Endothelial cell of umbilical vein (primary cell): ENCODE measurements around the gene HOXD3. TPM values are rescaled to one million over a fixed set of nuclear protein-coding genes. Genes with fewer than 3 reads are reported as not detected.

Experiments
- BruUV-seq: library from RNA; stranded (reverse); fragments of 400-500 nt; replicated peaks from 2 replicates; lab custom pipeline; 2021; lab: Mats Ljungman, UMichigan
- CTCF ChIA-PET: fragments of 300-600, 350-600 bp; sonication (Branson Sonifier 250); formaldehyde crosslinking; loops from one replicate; lab custom pipeline; 2021; ENCODE audit warnings: antibody characterized with exemption, inconsistent platforms; lab: Charles Lee
- POLR2A ChIA-PET: fragments of 300-600, 350-600 bp; sonication (Branson Sonifier 250); formaldehyde crosslinking; loops from one replicate; lab custom pipeline; 2021; ENCODE audit warnings: antibody characterized with exemption, inconsistent platforms; lab: Charles Lee
- DNase-seq: peaks from one replicate; pipeline ENCODE4 v3.0.0-alpha.2; 2011; ENCODE audit warnings: low read depth, low spot score
- FAIRE-seq: peaks from 2 replicates; lab custom pipeline; 2011; peaks lifted over from hg19 to GRCh38; lab: Jason Lieb, UNC
- H2AFZ ChIP-seq: 2 replicates; pipeline ENCODE4 v1.6.0; 2012; ENCODE audit warnings: low read depth, low read length, control low read depth, inconsistent platforms
- H3K27ac ChIP-seq: 2 replicates; pipeline ENCODE4 v1.5.1; 2011; ENCODE audit warnings: low read depth, mild to moderate bottlenecking, control low read depth, low read length, moderate library complexity; ENCODE audit not compliant: insufficient read depth
- H3K27me3 ChIP-seq, 2 experiments: 2 replicates each; pipeline versions ENCODE4 v1.6.0 to v1.6.1; 2011; ENCODE audit warnings: low read length in 2 of 2, mixed read lengths in 1 of 2; ENCODE audit not compliant: control insufficient read depth in 2 of 2, insufficient read depth in 2 of 2
- H3K36me3 ChIP-seq, 2 experiments: 2 replicates in 1 of 2; 3 replicates in 1 of 2; pipeline ENCODE4 v1.5.1; 2011; ENCODE audit warnings: low read length in 2 of 2, mild to moderate bottlenecking in 1 of 2, moderate library complexity in 1 of 2; ENCODE audit not compliant: control insufficient read depth in 2 of 2, insufficient read depth in 2 of 2; ENCODE audit errors: extremely low read depth in 1 of 2
- H3K4me1 ChIP-seq: 3 replicates; pipeline ENCODE4 v1.5.1; 2011; ENCODE audit warnings: mild to moderate bottlenecking, low read length; ENCODE audit not compliant: control insufficient read depth, insufficient read depth; ENCODE audit errors: extremely low read depth
- H3K4me2 ChIP-seq: 2 replicates; pipeline ENCODE4 v1.6.1; 2011; ENCODE audit warnings: low read length, control low read depth, mixed read lengths; ENCODE audit not compliant: insufficient read depth
- H3K4me3 ChIP-seq, 3 experiments: fragments of 200-600 bp in 1 of 3; sonication (generic), shearing (Covaris generic) in 1 of 3; replicated peaks in 1 of 3; 2 replicates each; pipeline ENCODE4 v1.5.1; 2011 to 2016; ENCODE audit warnings: control low read depth in 3 of 3, low read length in 3 of 3, mild to moderate bottlenecking in 2 of 3, inconsistent platforms in 1 of 3, low read depth in 1 of 3, moderate library complexity in 1 of 3; ENCODE audit not compliant: insufficient read depth in 1 of 3
- H3K79me2 ChIP-seq: 2 replicates; pipeline ENCODE4 v1.6.0; 2012; ENCODE audit warnings: low read length, inconsistent platforms; ENCODE audit not compliant: control insufficient read depth, insufficient read depth
- H3K9ac ChIP-seq: replicated peaks from 2 replicates; pipeline ENCODE3; 2011; ENCODE audit warnings: low read length, control low read depth; ENCODE audit not compliant: insufficient read depth; ENCODE audit errors: extremely low read depth
- H3K9me1 ChIP-seq: replicated peaks from 3 replicates; pipeline ENCODE4 v1.6.0; 2011; ENCODE audit warnings: mild to moderate bottlenecking, low read length; ENCODE audit not compliant: control insufficient read depth, insufficient read depth; ENCODE audit errors: extremely low read depth
- H3K9me3 ChIP-seq: replicated peaks from 2 replicates; pipeline ENCODE4 v1.5.1; 2012; ENCODE audit warnings: low read length, inconsistent platforms; ENCODE audit not compliant: control insufficient read depth, insufficient read depth
- H4K20me1 ChIP-seq: replicated peaks from 2 replicates; pipeline ENCODE3; 2011; ENCODE audit warnings: mild to moderate bottlenecking, low read length; ENCODE audit not compliant: control insufficient read depth, insufficient read depth; ENCODE audit errors: extremely low read depth
- EZH2 ChIP-seq: IDR thresholded peaks from 2 replicates; pipeline ENCODE4 v1.6.1; 2012; ENCODE audit warnings: borderline replicate concordance, low read depth, mild to moderate bottlenecking, moderate library complexity, low read length, inconsistent platforms; ENCODE audit not compliant: severe bottlenecking
- FOS ChIP-seq: IDR thresholded peaks from 2 replicates; pipeline ENCODE4 v1.6.1; 2011; ENCODE audit warnings: mild to moderate bottlenecking, low read length, moderate library complexity, borderline replicate concordance; ENCODE audit not compliant: insufficient read depth
- GATA2 ChIP-seq: IDR thresholded peaks from 2 replicates; pipeline ENCODE4 v1.7.0; 2011; ENCODE audit warnings: low read depth, mild to moderate bottlenecking, moderate library complexity, mixed read lengths, low read length; ENCODE audit not compliant: insufficient read length, insufficient read depth
- JUN ChIP-seq: IDR thresholded peaks from 2 replicates; pipeline ENCODE4 v1.6.1; 2011; ENCODE audit warnings: borderline replicate concordance, low read depth; ENCODE audit not compliant: insufficient read length, insufficient read depth
- MYC ChIP-seq: IDR thresholded peaks from one replicate; pipeline ENCODE4 v1.6.1; 2011; ENCODE audit warnings: mild to moderate bottlenecking, low read depth, low read length
- POLR2A ChIP-seq: IDR thresholded peaks from 2 replicates; pipeline ENCODE4 v1.6.1; 2012; ENCODE audit warnings: low read depth, mild to moderate bottlenecking, control low read depth, low read length
- POLR2AphosphoS5 ChIP-seq: IDR thresholded peaks from 2 replicates; pipeline ENCODE4 v1.6.1; 2012; ENCODE audit warnings: low read depth, mild to moderate bottlenecking, control low read depth, low read length, moderate library complexity; ENCODE audit not compliant: insufficient read depth
- dilution Hi-C: fragments of 300-500 bp; cut with MboI; formaldehyde crosslinking; loops from one replicate; pipeline ENCODE4 v1.15.0; 2019; ENCODE audit warnings: low sequenced_read_pairs; ENCODE audit not compliant: extremely low pct_ligation_motif_present
- intact Hi-C: fragments of 100-400 bp; cut with micrococcal nuclease; formaldehyde crosslinking; loops from one replicate; pipeline ENCODE4 v1.10.0; 2022
- polyA plus RNA-seq, 4 experiments: library from polyadenylated mRNA; depleted of rRNA in 3 of 4; stranded (reverse) in 3 of 4; unstranded in 1 of 4; fragments of >200 nt; gene quantifications; 2 replicates each; pipeline versions ENCODE4 v1.2.1 to v1.2.3, GENCODE V29; 2011 to 2012; ENCODE audit warnings: missing spikeins in 1 of 4
- total RNA-seq: library from RNA; stranded (reverse); gene quantifications from 2 replicates; pipeline ENCODE4 v1.2.3, GENCODE V29; 2021
- TF ChIP-seq, protein P1 (sequence below): IDR thresholded peaks from 2 replicates; pipeline ENCODE4 v1.6.1; 2011; ENCODE audit not compliant: insufficient read depth, insufficient read length
- TF ChIP-seq, protein P2 (sequence below), 2 donors: IDR thresholded peaks; 1 replicate in 1 of 2; 2 replicates in 1 of 2; pipeline ENCODE4 v1.5.1; 2011; ENCODE audit warnings: low read length in 2 of 2, mild to moderate bottlenecking in 2 of 2, moderate library complexity in 2 of 2, control low read depth in 1 of 2, inconsistent platforms in 1 of 2, low read depth in 1 of 2; ENCODE audit not compliant: insufficient read depth in 1 of 2; ENCODE audit errors: extremely low read depth in 1 of 2

HOXD3 gene
- total and polyA plus RNA-seq, 2 donors (not counting 3 experiments of a cell fraction or from before 2014, with no cell fraction given), result 2.9 to 20.9 TPM

DNA sequence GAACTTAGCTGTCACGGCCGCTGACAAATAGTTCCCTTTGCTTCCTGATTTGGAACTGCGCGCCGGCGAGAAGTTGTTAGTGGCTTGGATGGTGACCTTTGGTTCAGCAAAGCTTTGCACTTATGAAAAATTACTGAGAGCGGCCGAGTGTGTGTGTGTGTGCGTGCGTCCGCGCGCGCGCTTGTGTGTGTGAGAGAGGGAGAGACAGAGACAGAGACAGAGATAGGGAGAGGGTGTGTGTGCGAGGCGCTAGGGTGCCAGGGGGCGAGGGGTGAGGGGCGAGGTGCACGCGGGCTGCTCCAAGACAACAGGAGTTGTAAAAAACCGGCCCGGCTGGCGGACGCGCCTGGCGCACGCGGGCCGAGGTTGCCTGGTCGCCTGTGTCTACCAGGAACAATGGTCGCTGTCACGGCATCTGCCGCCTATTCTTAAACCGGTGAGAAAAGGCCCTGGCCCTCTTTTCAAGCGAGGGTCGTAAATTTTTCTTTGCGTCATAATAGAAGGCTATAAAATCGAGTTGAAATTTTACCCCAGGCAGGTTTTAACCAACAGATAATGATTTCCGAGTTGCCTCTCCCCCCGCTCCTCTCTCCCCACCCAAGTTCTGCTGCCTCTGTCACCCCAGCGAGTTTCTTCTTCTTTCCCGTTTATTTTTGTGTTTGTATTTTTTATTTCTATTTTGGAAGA is 535 bp downstream of the HOXD3 start:
- no peaks in the 10 kb centered on the region for H3K79me2 ChIP-seq
- peak overlapping the region; percentile 61 for H3K4me2 ChIP-seq
- H2AFZ ChIP-seq, result peak overlapping the region; percentile 25
- no peaks in the 10 kb centered on the region for H3K9me1 ChIP-seq
- no peak for TF ChIP-seq JUN
- TF ChIP-seq MYC, result no peak
- TF ChIP-seq EZH2, result no peak
- no peak for TF ChIP-seq FOS
- TF ChIP-seq POLR2AphosphoS5, result no peak
- no TSS peak for BruUV-seq
- no peaks in the 10 kb centered on the region for H3K9me3 ChIP-seq
- CTCF ChIA-PET, result interaction anchor here (1.3 kb wide), 1 partner anchor 297 kb away, joined by 6 read pairs; no protein-coding TSS in a partner anchor
- POLR2A ChIA-PET, result no interaction called here
- no peaks in the 10 kb centered on the region for H4K20me1 ChIP-seq
- no peaks in the 10 kb centered on the region for H3K27me3 ChIP-seq
- peak overlapping the region; percentile 29 for H3K9ac ChIP-seq
- no peaks in the 10 kb centered on the region for H3K4me1 ChIP-seq
- peaks cover 0 to 8% of the 10 kb centered on the region in 2 experiments for H3K36me3 ChIP-seq
- intact Hi-C loops (no loop called here), dilution Hi-C loops (no loop called here)
- DNase-seq (peak; percentile 16), FAIRE-seq (no peak)
- no peak overlapping the region for H3K27ac ChIP-seq
- peak overlapping the region; percentile 19 to 48 (median 21) for H3K4me3 ChIP-seq

DNA sequence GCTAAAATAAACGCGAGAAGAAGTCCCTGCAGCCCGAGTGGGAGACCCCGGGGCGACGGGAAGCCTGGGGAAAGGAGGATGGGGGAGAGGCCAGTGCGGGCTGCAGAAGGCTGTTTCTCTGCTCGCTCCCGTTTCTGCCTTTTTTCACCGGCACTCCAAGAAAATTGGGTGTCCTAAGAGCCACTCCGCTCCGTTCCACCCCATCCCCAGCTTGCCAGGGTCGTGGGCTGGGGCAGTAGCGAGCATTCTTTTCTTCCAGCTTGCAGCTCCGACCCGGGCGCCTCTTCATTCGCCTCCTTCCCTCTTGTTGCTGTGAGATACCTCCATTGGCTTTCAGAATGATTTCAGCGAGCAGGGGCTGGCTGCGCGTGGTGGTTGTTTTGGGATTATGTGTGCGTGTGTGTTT is 1.1 kb downstream of the HOXD3 start:
- BruUV-seq, result no TSS peak
- ChIA-PET CTCF (interaction anchor here (1.3 kb wide), 1 partner anchor 297 kb away, joined by 6 read pairs; no protein-coding TSS in a partner anchor), POLR2A (no interaction called here)
- intact Hi-C loops, result no loop called here
- Histone ChIP-seq H3K9ac (no peak overlapping the region), H3K36me3 (peaks cover 0 to 6% of the 10 kb centered on the region in 2 experiments), H3K4me1 (no peaks in the 10 kb centered on the region), H3K9me3 (no peaks in the 10 kb centered on the region), H3K9me1 (no peaks in the 10 kb centered on the region), H3K4me3 (no peak overlapping the region), H3K27me3 (no peaks in the 10 kb centered on the region), H3K27ac (no peak overlapping the region), H3K79me2 (no peaks in the 10 kb centered on the region), H3K4me2 (no peak overlapping the region), H2AFZ (no peak overlapping the region), H4K20me1 (no peaks in the 10 kb centered on the region)
- TF ChIP-seq, protein P1, sequence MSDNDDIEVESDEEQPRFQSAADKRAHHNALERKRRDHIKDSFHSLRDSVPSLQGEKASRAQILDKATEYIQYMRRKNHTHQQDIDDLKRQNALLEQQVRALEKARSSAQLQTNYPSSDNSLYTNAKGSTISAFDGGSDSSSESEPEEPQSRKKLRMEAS, result no peak
- TF ChIP-seq FOS, result no peak
- TF ChIP-seq GATA2, result no peak
- TF ChIP-seq, protein P2, sequence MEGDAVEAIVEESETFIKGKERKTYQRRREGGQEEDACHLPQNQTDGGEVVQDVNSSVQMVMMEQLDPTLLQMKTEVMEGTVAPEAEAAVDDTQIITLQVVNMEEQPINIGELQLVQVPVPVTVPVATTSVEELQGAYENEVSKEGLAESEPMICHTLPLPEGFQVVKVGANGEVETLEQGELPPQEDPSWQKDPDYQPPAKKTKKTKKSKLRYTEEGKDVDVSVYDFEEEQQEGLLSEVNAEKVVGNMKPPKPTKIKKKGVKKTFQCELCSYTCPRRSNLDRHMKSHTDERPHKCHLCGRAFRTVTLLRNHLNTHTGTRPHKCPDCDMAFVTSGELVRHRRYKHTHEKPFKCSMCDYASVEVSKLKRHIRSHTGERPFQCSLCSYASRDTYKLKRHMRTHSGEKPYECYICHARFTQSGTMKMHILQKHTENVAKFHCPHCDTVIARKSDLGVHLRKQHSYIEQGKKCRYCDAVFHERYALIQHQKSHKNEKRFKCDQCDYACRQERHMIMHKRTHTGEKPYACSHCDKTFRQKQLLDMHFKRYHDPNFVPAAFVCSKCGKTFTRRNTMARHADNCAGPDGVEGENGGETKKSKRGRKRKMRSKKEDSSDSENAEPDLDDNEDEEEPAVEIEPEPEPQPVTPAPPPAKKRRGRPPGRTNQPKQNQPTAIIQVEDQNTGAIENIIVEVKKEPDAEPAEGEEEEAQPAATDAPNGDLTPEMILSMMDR (IDR thresholded peaks at IDR 0.05; ENCODE audit: extremely low read depth in 1 of 2, insufficient read depth in 1 of 2, low read depth in 1 of 2, low read length in 2 of 2), result no peak
- TF ChIP-seq POLR2A, result no peak
- TF ChIP-seq EZH2, result no peak
- TF ChIP-seq MYC, result no peak
- TF ChIP-seq POLR2AphosphoS5, result no peak
- no peak for TF ChIP-seq JUN
- FAIRE-seq (no peak), DNase-seq (no peak)
- dilution Hi-C loops, result no loop called here
